ENCODE data around the gene PALLD. TPM values are rescaled to one million over a fixed set of nuclear protein-coding genes. Genes with fewer than 3 reads are reported as not detected.

Gene PALLD
- polyA plus RNA-seq, 3 donors = 6.1 to 11.8 (median 9.9) TPM

GRCh38 chr4:168694667-168695066, 197.8 kb downstream of the PALLD start:
- intact Hi-C loops (cut with micrococcal nuclease) = no loop called here
- H3K36me3 Mint-ChIP-seq = no peaks in the 10 kb centered on the region
- H3K9me3 Mint-ChIP-seq = peaks cover 0 to 2% (median 0%) of the 10 kb centered on the region in 7 donors
- Histone ChIP-seq H4K20me1 (ENCODE audit: insufficient read depth, low read length) (no peaks in the 10 kb centered on the region), H3K9ac (ENCODE audit: insufficient read depth, low read length, poor library complexity, severe bottlenecking) (no peak overlapping the region), H3K9me3 (replicated peaks in 1 of 2; ENCODE audit: control insufficient read depth in 1 of 2, insufficient read depth in 1 of 2, low read length in 2 of 2) (no peaks in the 10 kb centered on the region), H3K4me1 (ENCODE audit: control insufficient read depth in 1 of 2, insufficient read depth in 2 of 2, low read length in 2 of 2) (no peaks in the 10 kb centered on the region), H3K4me3 (replicated peaks in 1 of 3; ENCODE audit: low read depth in 2 of 3, low read length in 3 of 3) (no peak overlapping the region), H2AFZ (ENCODE audit: insufficient read depth, low read depth, low read length, poor library complexity, severe bottlenecking) (no peak overlapping the region), H3K27ac (ENCODE audit: low read depth in 1 of 2, low read length in 2 of 2) (no peak overlapping the region), H3K27me3 (ENCODE audit: control insufficient read depth in 2 of 2, insufficient read depth in 2 of 2, low read length in 2 of 2) (no peaks in the 10 kb centered on the region), H3K4me2 (replicated peaks; ENCODE audit: extremely low read depth, low read length, poor library complexity, severe bottlenecking) (no peak overlapping the region), H3K79me2 (ENCODE audit: insufficient read depth, low read length) (no peaks in the 10 kb centered on the region), H3K36me3 (replicated peaks in 1 of 2; ENCODE audit: control insufficient read depth in 1 of 2, insufficient read depth in 2 of 2, low read length in 2 of 2) (no peaks in the 10 kb centered on the region)
- 100% methylated on average over 2 of the region's 4 CpGs for WGBS (ENCODE audit: insufficient coverage)
- H3K27me3 Mint-ChIP-seq (ENCODE audit: low read depth in 3 of 3) = peaks cover 2 to 8% (median 3%) of the 10 kb centered on the region in 3 donors
- no peak for DNase-seq
- no peak overlapping the region for H3K4me3 Mint-ChIP-seq
- peaks cover 19% of the 10 kb centered on the region for H3K4me1 Mint-ChIP-seq
- no peak overlapping the region for H3K27ac Mint-ChIP-seq
- TF ChIP-seq CTCF (IDR thresholded peaks at IDR 0.05) = no peak

DNA sequence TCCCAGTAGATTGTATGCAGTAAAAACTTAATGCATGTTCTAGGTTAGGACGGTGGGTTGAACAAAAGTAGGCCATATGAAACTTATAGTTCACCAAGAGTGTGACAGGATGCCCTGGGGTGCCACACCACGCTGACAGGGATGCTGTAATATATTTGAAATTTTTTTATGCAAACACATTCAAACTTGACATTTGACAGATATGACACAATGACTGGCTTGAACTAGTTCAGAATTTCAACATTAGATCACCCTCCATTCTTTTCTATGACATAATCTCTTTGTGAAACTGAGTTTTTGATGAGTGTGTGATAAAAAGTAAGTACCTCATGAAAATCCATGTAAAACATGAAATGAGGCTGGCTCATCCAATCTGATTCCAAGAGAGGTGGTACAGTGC, 198.4 kb downstream of the PALLD start:
- intact Hi-C loops (cut with micrococcal nuclease) = no loop called here
- TF ChIP-seq CTCF (IDR thresholded peaks at IDR 0.05) = no peak
- Mint-ChIP-seq H3K4me1 (peaks cover 19% of the 10 kb centered on the region), H3K27ac (no peak overlapping the region), H3K27me3 (ENCODE audit: low read depth in 3 of 3) (peaks cover 2 to 8% (median 3%) of the 10 kb centered on the region in 3 donors), H3K36me3 (no peaks in the 10 kb centered on the region), H3K4me3 (no peak overlapping the region), H3K9me3 (peaks cover 0 to 2% (median 0%) of the 10 kb centered on the region in 7 donors)
- no peak overlapping the region for H2AFZ ChIP-seq (ENCODE audit: insufficient read depth, low read depth, low read length, poor library complexity, severe bottlenecking)
- no peaks in the 10 kb centered on the region for H3K79me2 ChIP-seq (ENCODE audit: insufficient read depth, low read length)
- no peak overlapping the region for H3K4me2 ChIP-seq (replicated peaks; ENCODE audit: extremely low read depth, low read length, poor library complexity, severe bottlenecking)
- no peaks in the 10 kb centered on the region for H3K36me3 ChIP-seq (replicated peaks in 1 of 2; ENCODE audit: control insufficient read depth in 1 of 2, insufficient read depth in 2 of 2, low read length in 2 of 2)
- H3K4me3 ChIP-seq (replicated peaks in 1 of 3; ENCODE audit: low read depth in 2 of 3, low read length in 3 of 3) = no peak overlapping the region
- no peak overlapping the region for H3K27ac ChIP-seq (ENCODE audit: low read depth in 1 of 2, low read length in 2 of 2)
- no peaks in the 10 kb centered on the region for H3K27me3 ChIP-seq (ENCODE audit: control insufficient read depth in 2 of 2, insufficient read depth in 2 of 2, low read length in 2 of 2)
- H3K9ac ChIP-seq (ENCODE audit: insufficient read depth, low read length, poor library complexity, severe bottlenecking) = no peak overlapping the region
- no peaks in the 10 kb centered on the region for H3K9me3 ChIP-seq (replicated peaks in 1 of 2; ENCODE audit: control insufficient read depth in 1 of 2, insufficient read depth in 1 of 2, low read length in 2 of 2)
- no peaks in the 10 kb centered on the region for H4K20me1 ChIP-seq (ENCODE audit: insufficient read depth, low read length)
- H3K4me1 ChIP-seq (ENCODE audit: control insufficient read depth in 1 of 2, insufficient read depth in 2 of 2, low read length in 2 of 2) = no peaks in the 10 kb centered on the region
- DNase-seq = no peak
- WGBS (ENCODE audit: insufficient coverage) = 83% methylated on average over 1 of the region's 2 CpGs

Data from CD14-positive monocyte (primary cell).